GM19099 (cell line): Measurements from ENCODE around the gene TSPAN4.

ENCODE experiments used
- POLR2A ChIP-seq: IDR thresholded peaks from 3 replicates; pipeline ENCODE4 v1.6.1; 2011; ENCODE audit warnings: low read depth; ENCODE audit not compliant: insufficient read length; ENCODE audit errors: extremely low read depth

TSPAN4 gene

GRCh38 chr11:869399-870126 is 26.9 kb downstream of the TSPAN4 start:
- TF ChIP-seq POLR2A = no peak

- no peak for TF ChIP-seq POLR2A
Measured at GRCh38 chr11:870127-870413, 27.4 kb downstream of the TSPAN4 start.

GRCh38 chr11:870418-870817 is 27.8 kb downstream of the TSPAN4 start:
- no peak for TF ChIP-seq POLR2A

- no peak for TF ChIP-seq POLR2A
Measured at GRCh38 chr11:871472-871871, 28.8 kb downstream of the TSPAN4 start.

GRCh38 chr11:872799-873198 is 30.1 kb downstream of the TSPAN4 start:
- TF ChIP-seq POLR2A = no peak

GRCh38 chr11:873706-874105 is 31.1 kb downstream of the TSPAN4 start:
- no peak for TF ChIP-seq POLR2A

- TF ChIP-seq POLR2A = no peak
Measured at GRCh38 chr11:875203-875602, 32.6 kb downstream of the TSPAN4 start.

GRCh38 chr11:875769-876301 is 33.2 kb downstream of the TSPAN4 start:
- TF ChIP-seq POLR2A = no peak

- no peak for TF ChIP-seq POLR2A
Measured at GRCh38 chr11:876545-876944, 33.9 kb downstream of the TSPAN4 start.

- no peak for TF ChIP-seq POLR2A
Measured at GRCh38 chr11:877565-877964, 34.9 kb downstream of the TSPAN4 start.

- TF ChIP-seq POLR2A = no peak
Measured at GRCh38 chr11:880447-880846, 37.8 kb downstream of the TSPAN4 start.

- TF ChIP-seq POLR2A = no peak
Measured at GRCh38 chr11:882596-882995, 39.9 kb downstream of the TSPAN4 start.

GRCh38 chr11:883527-883926 is 40.9 kb downstream of the TSPAN4 start:
- no peak for TF ChIP-seq POLR2A

GRCh38 chr11:884578-885070 is 42.0 kb downstream of the TSPAN4 start:
- TF ChIP-seq POLR2A = no peak

- TF ChIP-seq POLR2A = no peak
Measured at GRCh38 chr11:886568-886967, 43.9 kb downstream of the TSPAN4 start.

- TF ChIP-seq POLR2A = no peak
Measured at GRCh38 chr11:887589-887988, 44.9 kb downstream of the TSPAN4 start.
